ENCODE measurements around the gene RABEPK. TPM values are rescaled to one million over a fixed set of nuclear protein-coding genes. Genes with fewer than 3 reads are reported as not detected.
"Not testable (repeated sequence)": the region's sequence is repeated elsewhere in the genome, so short reads cannot be mapped to it uniquely, and the experiment has no call there.

The RABEPK gene
- total RNA-seq, 1 experiment from 2014 or later, result 28.1 TPM

GRCh38 chr9:125204477-125204876 is 4.1 kb downstream of the RABEPK start:
- peak overlapping the region; percentile 20 for H3K27ac Mint-ChIP-seq (ENCODE audit: unreplicated experiment)
- ChIA-PET CTCF (interaction anchor here (0.7 kb wide), 1 partner anchor 14 kb away, joined by 3 read pairs; no protein-coding TSS in a partner anchor), POLR2A (no interaction called here)
- H3K4me1 Mint-ChIP-seq (ENCODE audit: low read depth, unreplicated experiment), result peaks cover 18% of the 10 kb centered on the region
- no peak for DNase-seq
- H3K9me3 Mint-ChIP-seq (ENCODE audit: unreplicated experiment), result no peaks in the 10 kb centered on the region
- Histone ChIP-seq H3K9me3 (no peaks in the 10 kb centered on the region), H3K27me3 (replicated peaks; ENCODE audit: control insufficient read depth, insufficient read depth, low read length) (no peaks in the 10 kb centered on the region), H3K4me1 (peaks cover 11% of the 10 kb centered on the region), H3K4me3 (ENCODE audit: low read depth, low read length) (no peak overlapping the region), H3K36me3 (ENCODE audit: control insufficient read depth, insufficient read depth, low read length) (no peaks in the 10 kb centered on the region)
- H3K36me3 Mint-ChIP-seq (ENCODE audit: insufficient read depth, unreplicated experiment), result peaks cover 54% of the 10 kb centered on the region
- TF ChIP-seq CTCF (IDR thresholded peaks at IDR 0.05; ENCODE audit: insufficient read depth in 1 of 2, low read depth in 1 of 2, low read length in 1 of 2, severe bottlenecking in 1 of 2, unreplicated experiment in 1 of 2), result no peak
- no peaks in the 10 kb centered on the region for H3K27me3 Mint-ChIP-seq (ENCODE audit: insufficient read depth, unreplicated experiment)
- H3K4me3 Mint-ChIP-seq (ENCODE audit: unreplicated experiment), result no peak overlapping the region
- intact Hi-C loops (cut with micrococcal nuclease; ENCODE audit: unreplicated experiment), result no loop called here
- no TSS peak for BruUV-seq (replicated peaks)

GRCh38 chr9:125214186-125214585 is 13.8 kb downstream of the RABEPK start:
- no TSS peak for BruUV-seq (replicated peaks)
- no peak overlapping the region for H3K4me3 ChIP-seq (ENCODE audit: low read depth, low read length)
- H3K36me3 ChIP-seq (ENCODE audit: control insufficient read depth, insufficient read depth, low read length), result no peaks in the 10 kb centered on the region
- H3K4me1 Mint-ChIP-seq (ENCODE audit: low read depth, unreplicated experiment), result no peaks in the 10 kb centered on the region
- DNase-seq, result no peak
- no peaks in the 10 kb centered on the region for H3K9me3 Mint-ChIP-seq (ENCODE audit: unreplicated experiment)
- peaks cover 27% of the 10 kb centered on the region for H3K36me3 Mint-ChIP-seq (ENCODE audit: insufficient read depth, unreplicated experiment)
- no peaks in the 10 kb centered on the region for H3K27me3 ChIP-seq (replicated peaks; ENCODE audit: control insufficient read depth, insufficient read depth, low read length)
- CTCF ChIA-PET, result no interaction called here
- H3K4me3 Mint-ChIP-seq (ENCODE audit: unreplicated experiment), result no peak overlapping the region
- no peaks in the 10 kb centered on the region for H3K9me3 ChIP-seq
- intact Hi-C loops (cut with micrococcal nuclease; ENCODE audit: unreplicated experiment), result no loop called here
- H3K27me3 Mint-ChIP-seq (ENCODE audit: insufficient read depth, unreplicated experiment), result no peaks in the 10 kb centered on the region
- H3K27ac Mint-ChIP-seq (ENCODE audit: unreplicated experiment), result no peak overlapping the region
- no peaks in the 10 kb centered on the region for H3K4me1 ChIP-seq
- POLR2A ChIA-PET, result interaction anchor here (0.6 kb wide), 1 partner anchor 153 kb away, joined by 3 read pairs; no protein-coding TSS in a partner anchor
- no peak for TF ChIP-seq CTCF (IDR thresholded peaks at IDR 0.05; ENCODE audit: insufficient read depth in 1 of 2, low read depth in 1 of 2, low read length in 1 of 2, severe bottlenecking in 1 of 2, unreplicated experiment in 1 of 2)

GRCh38 chr9:125218621-125219020 is 18.3 kb downstream of the RABEPK start:
- DNase-seq, result no peak
- Mint-ChIP-seq H3K9me3 (ENCODE audit: unreplicated experiment) (no peaks in the 10 kb centered on the region), H3K27ac (ENCODE audit: unreplicated experiment) (no peak overlapping the region), H3K4me3 (ENCODE audit: unreplicated experiment) (no peak overlapping the region), H3K27me3 (ENCODE audit: insufficient read depth, unreplicated experiment) (no peaks in the 10 kb centered on the region), H3K4me1 (ENCODE audit: low read depth, unreplicated experiment) (no peaks in the 10 kb centered on the region), H3K36me3 (ENCODE audit: insufficient read depth, unreplicated experiment) (peaks cover 34% of the 10 kb centered on the region)
- ChIA-PET POLR2A (no interaction called here), CTCF (no interaction called here)
- Histone ChIP-seq H3K9me3 (no peaks in the 10 kb centered on the region), H3K4me3 (ENCODE audit: low read depth, low read length) (no peak overlapping the region), H3K27me3 (replicated peaks; ENCODE audit: control insufficient read depth, insufficient read depth, low read length) (no peaks in the 10 kb centered on the region), H3K4me1 (no peaks in the 10 kb centered on the region), H3K36me3 (ENCODE audit: control insufficient read depth, insufficient read depth, low read length) (no peaks in the 10 kb centered on the region)
- intact Hi-C loops (cut with micrococcal nuclease; ENCODE audit: unreplicated experiment), result no loop called here
- BruUV-seq (replicated peaks), result no TSS peak
- no peak for TF ChIP-seq CTCF (IDR thresholded peaks at IDR 0.05; ENCODE audit: insufficient read depth in 1 of 2, low read depth in 1 of 2, low read length in 1 of 2, severe bottlenecking in 1 of 2, unreplicated experiment in 1 of 2)

GRCh38 chr9:125224858-125225257 is 24.5 kb downstream of the RABEPK start:
- H3K9me3 Mint-ChIP-seq (ENCODE audit: unreplicated experiment); H3K9me3 ChIP-seq; BruUV-seq (replicated peaks); H3K27ac Mint-ChIP-seq (ENCODE audit: unreplicated experiment); H3K4me1 ChIP-seq; intact Hi-C loops (cut with micrococcal nuclease; ENCODE audit: unreplicated experiment); POLR2A ChIA-PET; H3K36me3 ChIP-seq (ENCODE audit: control insufficient read depth, insufficient read depth, low read length); H3K4me3 ChIP-seq (ENCODE audit: low read depth, low read length); H3K4me1 Mint-ChIP-seq (ENCODE audit: low read depth, unreplicated experiment); DNase-seq; H3K27me3 ChIP-seq (replicated peaks; ENCODE audit: control insufficient read depth, insufficient read depth, low read length); CTCF ChIA-PET; H3K4me3 Mint-ChIP-seq (ENCODE audit: unreplicated experiment); H3K27me3 Mint-ChIP-seq (ENCODE audit: insufficient read depth, unreplicated experiment): not testable (repeated sequence)
- peaks cover 27% of the 10 kb centered on the region for H3K36me3 Mint-ChIP-seq (ENCODE audit: insufficient read depth, unreplicated experiment)
